Caco-2 (cell line): ENCODE measurements around the gene TRPV3. TPM values are rescaled to one million over a fixed set of nuclear protein-coding genes. Genes with fewer than 3 reads are reported as not detected.

Source experiments
- BruUV-seq: library from RNA; stranded (reverse); fragments of 400-500 nt; replicated peaks from 2 replicates; lab custom pipeline; 2021; lab: Mats Ljungman, UMichigan
- CTCF ChIA-PET: fragments of 300-600 bp; sonication (Branson Sonifier 250); formaldehyde crosslinking; loops from one replicate; lab custom pipeline; 2022; ENCODE audit warnings: antibody characterized with exemption; lab: Charles Lee
- POLR2A ChIA-PET: fragments of 300-600 bp; sonication (Branson Sonifier 250); formaldehyde crosslinking; loops from one replicate; lab custom pipeline; 2022; ENCODE audit warnings: antibody characterized with exemption; lab: Charles Lee
- DNase-seq, 2 experiments: peaks; one replicate each; pipeline versions ENCODE4 v3.0.0 to v3.0.0-alpha.2; 2020 to 2022
- H3K27me3 ChIP-seq: replicated peaks from 2 replicates; pipeline ENCODE4 v1.6.0; 2011; ENCODE audit warnings: low read length; ENCODE audit not compliant: control insufficient read depth, insufficient read depth
- H3K36me3 ChIP-seq: 2 replicates; pipeline ENCODE4 v1.5.1; 2011; ENCODE audit warnings: low read length; ENCODE audit not compliant: control insufficient read depth, insufficient read depth
- H3K4me1 ChIP-seq: fragments of 250-450 bp; sonication (Bioruptor Pico); 2 replicates; pipeline ENCODE4 v1.5.1; 2020; ENCODE audit warnings: mild to moderate bottlenecking
- H3K4me3 ChIP-seq: 2 replicates; pipeline ENCODE4 v1.5.1; 2011; ENCODE audit warnings: low read depth, mild to moderate bottlenecking, control low read depth, low read length
- H3K9me3 ChIP-seq: fragments of 250-450 bp; sonication (Bioruptor Pico); 2 replicates; pipeline ENCODE4 v1.5.1; 2020; ENCODE audit warnings: mild to moderate bottlenecking, moderate library complexity
- H3K27ac Mint-ChIP-seq: one replicate; pipeline ENCODE4 v1.8.0; 2022; ENCODE audit warnings: mixed read lengths; ENCODE audit not compliant: unreplicated experiment
- H3K27me3 Mint-ChIP-seq: one replicate; pipeline ENCODE4 v1.8.0; 2022; ENCODE audit warnings: mixed read lengths; ENCODE audit not compliant: insufficient read depth, unreplicated experiment
- H3K36me3 Mint-ChIP-seq: one replicate; pipeline ENCODE4 v1.8.0; 2022; ENCODE audit warnings: mild to moderate bottlenecking, mixed read lengths; ENCODE audit not compliant: insufficient read depth, unreplicated experiment
- H3K4me1 Mint-ChIP-seq: one replicate; pipeline ENCODE4 v1.8.0; 2022; ENCODE audit warnings: low read depth, mixed read lengths; ENCODE audit not compliant: unreplicated experiment
- H3K4me3 Mint-ChIP-seq: one replicate; pipeline ENCODE4 v1.8.0; 2022; ENCODE audit warnings: mild to moderate bottlenecking, moderate library complexity, mixed read lengths; ENCODE audit not compliant: unreplicated experiment
- H3K9me3 Mint-ChIP-seq: one replicate; pipeline ENCODE4 v1.8.0; 2022; ENCODE audit warnings: mixed read lengths; ENCODE audit not compliant: unreplicated experiment
- intact Hi-C: fragments of 100-400 bp; cut with micrococcal nuclease; formaldehyde crosslinking; loops from one replicate; pipeline ENCODE4 v1.10.0; 2022; ENCODE audit not compliant: unreplicated experiment
- total RNA-seq: library from RNA; stranded (reverse); gene quantifications from 2 replicates; pipeline ENCODE4 v1.2.3, GENCODE V29; 2022
- TF ChIP-seq, protein P1 (sequence below), 2 experiments: fragments of 200-600 bp in 1 of 2; IDR thresholded peaks; 1 replicate in 1 of 2; 2 replicates in 1 of 2; pipeline versions ENCODE4 v1.5.1 to v1.8.0; 2011 to 2022; ENCODE audit warnings: antibody characterized with exemption in 1 of 2, control low read depth in 1 of 2, inconsistent platforms in 1 of 2, low read depth in 1 of 2, low read length in 1 of 2, mild to moderate bottlenecking in 1 of 2, moderate library complexity in 1 of 2; ENCODE audit not compliant: insufficient read depth in 1 of 2, severe bottlenecking in 1 of 2, unreplicated experiment in 1 of 2

The TRPV3 gene
- total RNA-seq, 1 experiment from 2014 or later = 8.4 TPM

DNA sequence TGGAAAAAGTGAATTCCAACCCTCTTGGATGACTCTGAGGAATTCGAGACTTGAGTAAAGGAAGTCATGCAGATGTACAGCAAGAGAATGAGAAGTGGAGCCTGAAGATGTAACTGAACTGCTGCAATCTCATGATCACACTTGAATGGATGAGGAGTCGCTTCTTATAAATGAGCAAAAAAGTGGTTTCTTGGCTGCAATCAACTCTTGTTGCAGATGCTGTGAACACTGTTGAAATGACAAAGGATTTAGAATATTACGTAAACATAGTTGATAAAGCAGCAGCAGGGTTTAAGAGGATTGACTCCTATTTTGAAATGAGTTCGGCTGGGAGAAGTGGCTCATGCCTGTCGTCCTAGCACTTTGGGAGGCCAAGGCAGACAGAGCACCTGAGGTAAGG lies 56.3 kb downstream of the TRPV3 start:
- ChIA-PET POLR2A (no interaction called here), CTCF (no interaction called here)
- Histone ChIP-seq H3K4me1 (no peaks in the 10 kb centered on the region), H3K27me3 (no peaks in the 10 kb centered on the region), H3K9me3 (no peaks in the 10 kb centered on the region), H3K36me3 (no peaks in the 10 kb centered on the region), H3K4me3 (no peak overlapping the region)
- Mint-ChIP-seq H3K9me3 (peaks cover 11% of the 10 kb centered on the region), H3K36me3 (no peaks in the 10 kb centered on the region), H3K4me3 (no peak overlapping the region), H3K4me1 (no peaks in the 10 kb centered on the region), H3K27ac (no peak overlapping the region), H3K27me3 (no peaks in the 10 kb centered on the region)
- DNase-seq = no peak
- TF ChIP-seq, protein P1, sequence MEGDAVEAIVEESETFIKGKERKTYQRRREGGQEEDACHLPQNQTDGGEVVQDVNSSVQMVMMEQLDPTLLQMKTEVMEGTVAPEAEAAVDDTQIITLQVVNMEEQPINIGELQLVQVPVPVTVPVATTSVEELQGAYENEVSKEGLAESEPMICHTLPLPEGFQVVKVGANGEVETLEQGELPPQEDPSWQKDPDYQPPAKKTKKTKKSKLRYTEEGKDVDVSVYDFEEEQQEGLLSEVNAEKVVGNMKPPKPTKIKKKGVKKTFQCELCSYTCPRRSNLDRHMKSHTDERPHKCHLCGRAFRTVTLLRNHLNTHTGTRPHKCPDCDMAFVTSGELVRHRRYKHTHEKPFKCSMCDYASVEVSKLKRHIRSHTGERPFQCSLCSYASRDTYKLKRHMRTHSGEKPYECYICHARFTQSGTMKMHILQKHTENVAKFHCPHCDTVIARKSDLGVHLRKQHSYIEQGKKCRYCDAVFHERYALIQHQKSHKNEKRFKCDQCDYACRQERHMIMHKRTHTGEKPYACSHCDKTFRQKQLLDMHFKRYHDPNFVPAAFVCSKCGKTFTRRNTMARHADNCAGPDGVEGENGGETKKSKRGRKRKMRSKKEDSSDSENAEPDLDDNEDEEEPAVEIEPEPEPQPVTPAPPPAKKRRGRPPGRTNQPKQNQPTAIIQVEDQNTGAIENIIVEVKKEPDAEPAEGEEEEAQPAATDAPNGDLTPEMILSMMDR (IDR thresholded peaks at IDR 0.05; ENCODE audit: insufficient read depth in 1 of 2, low read depth in 1 of 2, low read length in 1 of 2, severe bottlenecking in 1 of 2, unreplicated experiment in 1 of 2) = no peak
- intact Hi-C loops = no loop called here
- BruUV-seq = no TSS peak

DNA sequence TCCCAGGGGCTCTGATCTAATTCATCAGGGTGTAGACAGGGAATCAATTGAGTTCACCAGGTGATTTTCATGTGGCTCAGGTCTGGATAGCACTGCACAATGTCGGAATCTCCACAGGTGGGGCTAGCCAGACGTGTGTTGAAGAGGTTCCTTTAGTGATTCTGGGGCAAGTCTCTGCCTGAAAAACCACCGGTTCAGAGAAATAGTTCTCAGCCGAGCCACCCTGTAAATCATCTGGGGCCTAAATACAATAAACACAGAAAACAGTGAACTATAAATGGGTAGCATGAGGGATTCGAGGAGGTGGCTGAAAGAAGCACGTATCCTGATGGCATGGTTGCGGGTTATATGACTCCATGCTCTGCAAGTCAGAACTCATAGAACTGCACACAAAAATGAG lies 60.5 kb downstream of the TRPV3 start:
- no peak overlapping the region for H3K4me3 ChIP-seq
- intact Hi-C loops = no loop called here
- Mint-ChIP-seq H3K27me3 (no peaks in the 10 kb centered on the region), H3K9me3 (peaks cover 18% of the 10 kb centered on the region), H3K36me3 (no peaks in the 10 kb centered on the region), H3K27ac (no peak overlapping the region), H3K4me3 (no peak overlapping the region), H3K4me1 (no peaks in the 10 kb centered on the region)
- DNase-seq = no peak
- no peaks in the 10 kb centered on the region for H3K9me3 ChIP-seq
- no peaks in the 10 kb centered on the region for H3K36me3 ChIP-seq
- CTCF ChIA-PET = no interaction called here
- BruUV-seq = no TSS peak
- TF ChIP-seq, protein P1 (IDR thresholded peaks at IDR 0.05; ENCODE audit: insufficient read depth in 1 of 2, low read depth in 1 of 2, low read length in 1 of 2, severe bottlenecking in 1 of 2, unreplicated experiment in 1 of 2) = no peak
- H3K27me3 ChIP-seq = no peaks in the 10 kb centered on the region
- no peaks in the 10 kb centered on the region for H3K4me1 ChIP-seq
- POLR2A ChIA-PET = no interaction called here

DNA sequence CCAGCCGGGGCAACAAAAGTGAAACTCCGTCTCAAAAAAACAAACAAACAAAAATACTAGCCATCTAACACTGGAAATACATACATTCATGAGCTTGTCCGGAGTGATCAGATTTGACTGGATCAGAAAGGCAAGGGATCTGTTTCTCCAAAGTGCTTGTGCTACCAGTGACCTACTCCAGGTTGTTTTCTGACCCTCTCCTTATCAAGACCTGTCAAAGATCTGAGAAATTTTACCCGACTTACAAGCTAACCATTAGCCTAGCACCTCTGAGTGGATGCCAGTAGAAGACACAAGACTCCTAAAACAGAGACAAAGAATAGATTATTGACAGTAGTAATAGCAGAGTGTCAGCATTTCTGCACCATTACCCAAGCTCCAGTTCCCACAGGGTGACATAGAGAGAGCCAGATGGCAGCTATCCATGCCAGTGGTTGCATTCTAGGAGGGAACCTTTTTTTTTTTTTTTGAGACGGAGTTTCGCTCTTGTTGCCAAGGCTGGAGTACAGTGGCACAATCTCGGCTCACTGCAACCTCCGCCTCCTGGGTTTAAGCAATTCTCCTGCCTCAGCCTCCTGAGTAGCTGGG lies 72.0 kb downstream of the TRPV3 start:
- POLR2A ChIA-PET = no interaction called here
- Mint-ChIP-seq H3K36me3 (no peaks in the 10 kb centered on the region), H3K9me3 (no peaks in the 10 kb centered on the region), H3K4me3 (no peak overlapping the region), H3K27ac (no peak overlapping the region), H3K27me3 (no peaks in the 10 kb centered on the region), H3K4me1 (peaks cover 14% of the 10 kb centered on the region)
- intact Hi-C loops = no loop called here
- Histone ChIP-seq H3K36me3 (no peaks in the 10 kb centered on the region), H3K27me3 (no peaks in the 10 kb centered on the region), H3K4me1 (peaks cover 7% of the 10 kb centered on the region), H3K9me3 (no peaks in the 10 kb centered on the region), H3K4me3 (no peak overlapping the region)
- CTCF ChIA-PET = no interaction called here
- BruUV-seq = no TSS peak
- TF ChIP-seq, protein P1 (IDR thresholded peaks at IDR 0.05; ENCODE audit: insufficient read depth in 1 of 2, low read depth in 1 of 2, low read length in 1 of 2, severe bottlenecking in 1 of 2, unreplicated experiment in 1 of 2) = no peak
- DNase-seq = peak in 1 of 2 experiments; percentile 17
